Posterior cingulate gyrus (tissue), 11 donors: ENCODE results near the gene PLEKHD1.

ENCODE experiments used
- DNase-seq, 10 donors: peaks; one replicate each; pipeline versions ENCODE4 v3.0.0 to v3.0.0-alpha.2; 2020 to 2021; ENCODE audit warnings: mixed read lengths in 3 of 10
- intact Hi-C: fragments of 100-400 bp; cut with DNase I; formaldehyde crosslinking; loops from one replicate; pipeline ENCODE4 v1.15.1; 2023

PLEKHD1 gene

GRCh38 chr14:69573831-69574262 is 89.3 kb downstream of the PLEKHD1 start:
- intact Hi-C loops = loop anchor here (5.0 kb wide), 1 partner anchor 37 kb away; no protein-coding TSS in a partner anchor

GRCh38 chr14:69574263-69574953 is 89.9 kb downstream of the PLEKHD1 start, which contains the start of gene CCDC177:
CCDC177 (minus strand) TSS chr14:69574871; CDS start chr14:69573622, 1,249 bp downstream.
- DNase-seq = peak; percentile 47 to 97 (median 78)
- intact Hi-C loops = loop anchor here (5.0 kb wide), 1 partner anchor 37 kb away; no protein-coding TSS in a partner anchor

More at GRCh38 chr14:69573831-69574262, 89.3 kb downstream of the PLEKHD1 start:
- peak in 6 of 10 donors; percentile 14 to 85 (median 37) for DNase-seq

GRCh38 chr14:69574954-69575295 is 90.4 kb downstream of the PLEKHD1 start:
- intact Hi-C loops = loop anchor here (5.0 kb wide), 1 partner anchor 38 kb away; no protein-coding TSS in a partner anchor
- no peak for DNase-seq

GRCh38 chr14:69579476-69579875 is 94.9 kb downstream of the PLEKHD1 start:
- intact Hi-C loops = no loop called here
- DNase-seq = no peak

- DNase-seq = peak in 2 of 10 donors; percentile 16 to 77
- intact Hi-C loops = no loop called here
These were observed 95.6 kb downstream of the PLEKHD1 start for GRCh38 chr14:69580009-69580577.
